ENCODE data around the gene YTHDC2. TPM values are rescaled to one million over a fixed set of nuclear protein-coding genes. Genes with fewer than 3 reads are reported as not detected.

Gene YTHDC2
- total RNA-seq, 2 experiments from 2014 or later: 26.8 to 28.2 TPM

- ATAC-seq (no peak), DNase-seq (no peak)
- TF ChIP-seq CTCF (IDR thresholded peaks at IDR 0.05): no peak
- no peaks in the 10 kb centered on the region for H3K9me3 Mint-ChIP-seq
- H3K27ac Mint-ChIP-seq: no peak overlapping the region
- peaks cover 7% of the 10 kb centered on the region for H3K27me3 Mint-ChIP-seq
- ChIA-PET CTCF (no interaction called here), POLR2A (no interaction called here)
- intact Hi-C loops (cut with micrococcal nuclease): no loop called here
- no peak overlapping the region for H3K4me3 Mint-ChIP-seq
- H3K36me3 Mint-ChIP-seq (ENCODE audit: low read depth): no peaks in the 10 kb centered on the region
- no peaks in the 10 kb centered on the region for H3K4me1 Mint-ChIP-seq (ENCODE audit: low read depth)
Observed at GRCh38 chr5:113632996-113633395, 119.5 kb downstream of the YTHDC2 start.

GRCh38 chr5:113634957-113635356 lies 121.5 kb downstream of the YTHDC2 start:
- Mint-ChIP-seq H3K27ac (no peak overlapping the region), H3K27me3 (peaks cover 7% of the 10 kb centered on the region), H3K9me3 (no peaks in the 10 kb centered on the region), H3K36me3 (ENCODE audit: low read depth) (no peaks in the 10 kb centered on the region), H3K4me3 (no peak overlapping the region), H3K4me1 (ENCODE audit: low read depth) (no peaks in the 10 kb centered on the region)
- ChIA-PET POLR2A (no interaction called here), CTCF (interaction anchor here (0.8 kb wide), 1 partner anchor 23 kb away, joined by 4 read pairs; no protein-coding TSS in a partner anchor)
- no peak for TF ChIP-seq CTCF (IDR thresholded peaks at IDR 0.05)
- intact Hi-C loops (cut with micrococcal nuclease): no loop called here
- ATAC-seq: no peak
- no peak for DNase-seq

- ATAC-seq: no peak
- CTCF ChIA-PET: no interaction called here
- Mint-ChIP-seq H3K4me1 (ENCODE audit: low read depth) (no peaks in the 10 kb centered on the region), H3K9me3 (no peaks in the 10 kb centered on the region), H3K36me3 (ENCODE audit: low read depth) (no peaks in the 10 kb centered on the region), H3K4me3 (no peak overlapping the region), H3K27ac (no peak overlapping the region), H3K27me3 (peaks cover 2% of the 10 kb centered on the region)
- no peak for TF ChIP-seq CTCF (IDR thresholded peaks at IDR 0.05)
- intact Hi-C loops (cut with micrococcal nuclease): no loop called here
- no peak for DNase-seq
- POLR2A ChIA-PET: no interaction called here
Observed at GRCh38 chr5:113641715-113642114, 128.2 kb downstream of the YTHDC2 start.

Other genes starting within 250 kb of the YTHDC2 start
- not detected for gene TSSK1B, start 78.7 kb upstream of the YTHDC2 start, total RNA-seq
- 1 to 10 TPM; 4.9 to 5.4 TPM for gene MCC, start 25.2 kb upstream of the YTHDC2 start, total RNA-seq

All from activated CD8-positive, alpha-beta T cell treated with anti-CD3 and anti-CD28 coated beads for 36 hours (primary cell).